HCT116 (cell line): ENCODE measurements around the gene OPCML. TPM values are rescaled to one million over a fixed set of nuclear protein-coding genes. Genes with fewer than 3 reads are reported as not detected.

Source experiments
- ATAC-seq: fragments of 200-7000 bp; cut with Tn5 transposase; 2 replicates; pipeline ENCODE4 v1.9.1; 2020; ENCODE audit warnings: mild to moderate bottlenecking, moderate library complexity
- BruUV-seq: library from RNA; stranded (reverse); fragments of 400-500 nt; replicated peaks from 2 replicates; lab custom pipeline; 2021; lab: Mats Ljungman, UMichigan
- CTCF ChIA-PET: fragments of 300-600 bp; sonication (Branson Sonifier 250); formaldehyde crosslinking; loops from one replicate; lab custom pipeline; 2021; ENCODE audit warnings: antibody characterized with exemption; lab: Charles Lee
- POLR2A ChIA-PET: fragments of 300-600, 350-600 bp; sonication (Branson Sonifier 250); formaldehyde crosslinking; loops from one replicate; lab custom pipeline; 2021; ENCODE audit warnings: antibody characterized with exemption; lab: Charles Lee
- RAD21 ChIA-PET, 2 experiments: fragments of 300-600 bp; sonication (Branson Sonifier 250); formaldehyde crosslinking; loops; one replicate each; lab custom pipeline; 2023; ENCODE audit warnings: low total read pairs in 2 of 2; ENCODE audit not compliant: uncharacterized antibody in 2 of 2, unreplicated experiment in 2 of 2, low non-redundant PET in 1 of 2; lab: Charles Lee
- DNase-seq: peaks from one replicate; pipeline ENCODE4 v3.0.0-alpha.2; 2010; ENCODE audit warnings: low read depth, low spot score
- H2AFZ ChIP-seq: fragments of 200-600 bp; shearing (Covaris generic), sonication (generic); 2 replicates; pipeline ENCODE4 v1.6.1; 2017; ENCODE audit warnings: low read depth, mixed run types, mixed read lengths, antibody characterized with exemption, low read length; ENCODE audit not compliant: poor library complexity, severe bottlenecking
- H3K27ac ChIP-seq: 2 replicates; pipeline ENCODE4 v1.5.1; 2012; ENCODE audit warnings: low read depth, low read length
- H3K27me3 ChIP-seq: fragments of 200-600 bp; sonication (generic); 2 replicates; pipeline ENCODE4 v1.6.1; 2016; ENCODE audit warnings: mixed run types, low read length, mixed read lengths; ENCODE audit not compliant: insufficient read depth
- H3K36me3 ChIP-seq, 2 experiments: fragments of 200-500 bp in 1 of 2; fragments of 200-600 bp in 1 of 2; sonication (Bioruptor generic) in 1 of 2; sonication (generic) in 1 of 2; 2 replicates each; pipeline versions ENCODE4 v1.5.1 to v1.6.1; 2014 to 2016; ENCODE audit warnings: low read length in 2 of 2, inconsistent platforms in 1 of 2, mixed read lengths in 1 of 2, mixed run types in 1 of 2; ENCODE audit not compliant: insufficient read depth in 2 of 2, control insufficient read depth in 1 of 2
- H3K4me1 ChIP-seq, 2 experiments: fragments of 200-600 bp in 1 of 2; sonication (generic) in 1 of 2; 2 replicates each; pipeline versions ENCODE4 v1.5.1 to v1.6.1; 2012 to 2017; ENCODE audit warnings: low read length in 2 of 2, inconsistent platforms in 1 of 2, mild to moderate bottlenecking in 1 of 2, mixed read lengths in 1 of 2, mixed run types in 1 of 2, moderate library complexity in 1 of 2; ENCODE audit not compliant: insufficient read depth in 2 of 2, control insufficient read depth in 1 of 2
- H3K4me2 ChIP-seq: fragments of 200-600 bp; sonication (generic); 2 replicates; pipeline ENCODE4 v1.6.1; 2017; ENCODE audit warnings: mixed run types, low read length, mixed read lengths
- H3K4me3 ChIP-seq, 2 experiments: fragments of 200-600 bp in 1 of 2; sonication (generic) in 1 of 2; replicated peaks in 1 of 2; 2 replicates each; pipeline ENCODE4 v1.5.1; 2011 to 2016; ENCODE audit warnings: low read length in 2 of 2, control low read depth in 1 of 2, low read depth in 1 of 2, mild to moderate bottlenecking in 1 of 2, mixed read lengths in 1 of 2, mixed run types in 1 of 2
- H3K79me2 ChIP-seq: fragments of 200-600 bp; sonication (generic); 2 replicates; pipeline ENCODE4 v1.6.1; 2017; ENCODE audit warnings: mild to moderate bottlenecking, mixed run types, low read length, moderate library complexity, mixed read lengths; ENCODE audit not compliant: insufficient read depth
- H3K9ac ChIP-seq: fragments of 200-600 bp; sonication (generic); 2 replicates; pipeline ENCODE4 v1.6.1; 2016; ENCODE audit warnings: low read length, mixed read lengths
- H3K9me2 ChIP-seq: fragments of 200-600 bp; sonication (generic), shearing (Covaris generic); 2 replicates; pipeline ENCODE4 v1.6.1; 2017; ENCODE audit warnings: mixed run types, mild to moderate bottlenecking, moderate library complexity; ENCODE audit not compliant: insufficient read depth
- H3K9me3 ChIP-seq, 2 experiments: fragments of 200-500 bp in 1 of 2; fragments of 200-600 bp in 1 of 2; sonication (Bioruptor generic) in 1 of 2; sonication (generic) in 1 of 2; 2 replicates each; pipeline ENCODE4 v1.6.1; 2014 to 2017; ENCODE audit warnings: low read length in 2 of 2, mixed read lengths in 2 of 2, inconsistent platforms in 1 of 2, low read depth in 1 of 2, mild to moderate bottlenecking in 1 of 2, mixed run types in 1 of 2, moderate library complexity in 1 of 2; ENCODE audit not compliant: control insufficient read depth in 1 of 2, insufficient read depth in 1 of 2
- H4K20me1 ChIP-seq: fragments of 200-600 bp; sonication (generic), shearing (Covaris generic); 2 replicates; pipeline ENCODE4 v1.6.1; 2017; ENCODE audit warnings: mixed run types, mild to moderate bottlenecking, moderate library complexity; ENCODE audit not compliant: insufficient read depth
- CBX3 ChIP-seq: IDR thresholded peaks from 2 replicates; pipeline ENCODE4 v1.6.1; 2012; ENCODE audit warnings: low read depth
- CEBPB ChIP-seq: IDR thresholded peaks from 2 replicates; pipeline ENCODE4 v1.6.1; 2012; ENCODE audit warnings: low read depth
- EGR1 ChIP-seq: IDR thresholded peaks from 2 replicates; pipeline ENCODE4 v1.6.1; 2012; ENCODE audit warnings: low read depth
- EZH2 ChIP-seq: fragments of 200-600 bp; sonication (generic); IDR thresholded peaks from 2 replicates; pipeline ENCODE4 v1.6.1; 2017; ENCODE audit warnings: antibody characterized with exemption, mixed run types
- EZH2phosphoT487 ChIP-seq: fragments of 200-600 bp; IDR thresholded peaks from 2 replicates; pipeline ENCODE4 v1.6.1; 2018; ENCODE audit warnings: antibody characterized with exemption, borderline replicate concordance
- FOSL1 ChIP-seq: IDR thresholded peaks from 2 replicates; pipeline ENCODE4 v1.6.1; 2012; ENCODE audit warnings: low read depth
- JUND ChIP-seq: IDR thresholded peaks from 2 replicates; pipeline ENCODE4 v1.6.1; 2012
- MAX ChIP-seq: IDR thresholded peaks from 2 replicates; pipeline ENCODE4 v1.6.1; 2012
- POLR2AphosphoS5 ChIP-seq: IDR thresholded peaks from 2 replicates; pipeline ENCODE4 v1.6.1; 2011; ENCODE audit warnings: mild to moderate bottlenecking, low read depth, low read length, moderate library complexity
- SIN3A ChIP-seq: IDR thresholded peaks from 2 replicates; pipeline ENCODE4 v1.6.1; 2012; ENCODE audit warnings: low read depth
- SP1 ChIP-seq: IDR thresholded peaks from 2 replicates; pipeline ENCODE4 v1.6.1; 2012; ENCODE audit warnings: low read depth
- SRF ChIP-seq: IDR thresholded peaks from 2 replicates; pipeline ENCODE4 v1.6.1; 2012; ENCODE audit warnings: low read depth
- YY1 ChIP-seq: IDR thresholded peaks from 2 replicates; pipeline ENCODE4 v1.6.1; 2011; ENCODE audit warnings: low read length, low read depth, moderate library complexity, mild to moderate bottlenecking; ENCODE audit not compliant: insufficient replicate concordance; ENCODE audit errors: extremely low read depth
- ZFX ChIP-seq: fragments of 450-650 bp; IDR thresholded peaks from 2 replicates; pipeline ENCODE4 v1.6.1; 2017
- ZNF274 ChIP-seq: fragments of 200-500 bp; sonication (Bioruptor generic); IDR thresholded peaks from 2 replicates; pipeline ENCODE4 v1.6.1; 2014; ENCODE audit warnings: mild to moderate bottlenecking, low read depth, low read length, inconsistent platforms
- intact Hi-C: fragments of 100-400 bp; cut with micrococcal nuclease; formaldehyde crosslinking; loops from 2 replicates; pipeline ENCODE4 v1.10.0; 2022
- total RNA-seq: library from RNA; stranded (reverse); gene quantifications from one replicate; pipeline ENCODE4 v1.2.1, GENCODE V29; 2021; ENCODE audit not compliant: unreplicated experiment

OPCML gene
- total RNA-seq, 1 experiment from 2014 or later: not detected

GRCh38 chr11:132595711-132596134 is 936.6 kb downstream of the OPCML start:
- Histone ChIP-seq H4K20me1 (no peaks in the 10 kb centered on the region), H3K36me3 (no peaks in the 10 kb centered on the region), H3K27me3 (no peaks in the 10 kb centered on the region), H3K9ac (no peak overlapping the region)
- TF ChIP-seq CBX3 (no peak), ZFX (no peak), EZH2 (no peak)
- TF ChIP-seq, all 23 proteins: peak for 0
- Histone ChIP-seq H3K4me3 (no peak overlapping the region), H3K9me2 (no peaks in the 10 kb centered on the region), H3K79me2 (no peaks in the 10 kb centered on the region), H3K4me1 (no peaks in the 10 kb centered on the region), H3K9me3 (peaks cover 3 to 18% of the 10 kb centered on the region in 2 experiments; a peak in 3 of 4 replicates), H3K4me2 (no peak overlapping the region), H2AFZ (no peak overlapping the region), H3K27ac (no peak overlapping the region)
- ChIA-PET RAD21 (no interaction called here), CTCF (no interaction called here), POLR2A (no interaction called here)
- BruUV-seq: no TSS peak
- ATAC-seq (no peak), DNase-seq (no peak)
- intact Hi-C loops: no loop called here

GRCh38 chr11:132595246-132595645 is 937.1 kb downstream of the OPCML start:
- POLR2A ChIA-PET: no interaction called here

More at GRCh38 chr11:132595246-132595645, 937.1 kb downstream of the OPCML start:
- ChIA-PET RAD21 (no interaction called here), CTCF (no interaction called here)
- ATAC-seq (no peak), DNase-seq (no peak)
- Histone ChIP-seq H3K4me3 (no peak overlapping the region), H3K27ac (no peak overlapping the region), H3K9ac (no peak overlapping the region), H3K9me3 (peaks cover 3 to 18% of the 10 kb centered on the region in 2 experiments; a peak in 3 of 4 replicates), H3K9me2 (no peaks in the 10 kb centered on the region), H2AFZ (no peak overlapping the region), H3K79me2 (no peaks in the 10 kb centered on the region), H4K20me1 (no peaks in the 10 kb centered on the region), H3K36me3 (no peaks in the 10 kb centered on the region), H3K27me3 (no peaks in the 10 kb centered on the region), H3K4me2 (no peak overlapping the region), H3K4me1 (no peaks in the 10 kb centered on the region)
- no TSS peak for BruUV-seq
- TF ChIP-seq EZH2 (no peak), MAX (no peak), EZH2phosphoT487 (no peak), CEBPB (no peak), ZNF274 (no peak), FOSL1 (no peak), EGR1 (no peak), SIN3A (no peak), SRF (no peak), POLR2AphosphoS5 (no peak), YY1 (no peak), JUND (no peak), SP1 (no peak)
- intact Hi-C loops: no loop called here
